GM19468 (cell line): ENCODE data around the gene FAM184A.

Experiments
- ATAC-seq: cut with Tn5 transposase; IDR thresholded peaks from one replicate; pipeline ENCODE4 v1.9.1; 2021; ENCODE audit warnings: mild to moderate bottlenecking, moderate library complexity, moderate number of reproducible peaks; ENCODE audit not compliant: unreplicated experiment; ENCODE audit errors: extremely low read depth

The FAM184A gene

GRCh38 chr6:118980063-118980462, 98.4 kb downstream of the FAM184A start:
- ATAC-seq: no peak

- ATAC-seq: no peak
Measured at GRCh38 chr6:118974790-118975189, 103.7 kb downstream of the FAM184A start.

GRCh38 chr6:118971682-118972081, 106.8 kb downstream of the FAM184A start:
- ATAC-seq: no peak

GRCh38 chr6:118970866-118971265, 107.6 kb downstream of the FAM184A start:
- ATAC-seq: no peak

- ATAC-seq: no peak
Measured at GRCh38 chr6:118968416-118968815, 110.0 kb downstream of the FAM184A start.

GRCh38 chr6:118967239-118967638, 111.2 kb downstream of the FAM184A start:
- ATAC-seq: no peak

GRCh38 chr6:118965843-118966370, 112.6 kb downstream of the FAM184A start:
- no peak for ATAC-seq

GRCh38 chr6:118965371-118965770, 113.1 kb downstream of the FAM184A start:
- no peak for ATAC-seq

- no peak for ATAC-seq
Measured at GRCh38 chr6:118963003-118963402, 115.5 kb downstream of the FAM184A start.

- ATAC-seq: no peak
Measured at GRCh38 chr6:118959903-118960302, 118.6 kb downstream of the FAM184A start.

- ATAC-seq: no peak
Measured at GRCh38 chr6:118953391-118953790, 125.1 kb downstream of the FAM184A start.

GRCh38 chr6:118952683-118953082, 125.8 kb downstream of the FAM184A start:
- ATAC-seq: no peak

- ATAC-seq: no peak
Measured at GRCh38 chr6:118945217-118945616, 133.2 kb downstream of the FAM184A start.

- ATAC-seq: no peak
Measured at GRCh38 chr6:118940770-118941169, 137.7 kb downstream of the FAM184A start.

GRCh38 chr6:118939683-118940082, 138.8 kb downstream of the FAM184A start:
- ATAC-seq: no peak

- no peak for ATAC-seq
Measured at GRCh38 chr6:118935978-118936703, 142.3 kb downstream of the FAM184A start.

- ATAC-seq: peak; percentile 1
Measured at GRCh38 chr6:118935331-118935668, 143.2 kb downstream of the FAM184A start.

GRCh38 chr6:118934461-118935330, 143.8 kb downstream of the FAM184A start, which contains the start of gene MCM9:
Gene MCM9 (minus strand): TSS chr6:118935159. CDS start chr6:118931723, 3,436 bp downstream.
- peak; percentile 95 for ATAC-seq

GRCh38 chr6:118933855-118934460, 144.5 kb downstream of the FAM184A start:
- ATAC-seq: no peak

GRCh38 chr6:118932421-118932820, 146.0 kb downstream of the FAM184A start:
- no peak for ATAC-seq

- ATAC-seq: no peak
Measured at GRCh38 chr6:118931436-118931835, 147.0 kb downstream of the FAM184A start.
